ENCODE measurements around the gene NANOS1. TPM values are rescaled to one million over a fixed set of nuclear protein-coding genes. Genes with fewer than 3 reads are reported as not detected.

The NANOS1 gene
- total and polyA plus RNA-seq, 2 donors (not counting 1 experiment from before 2014, with no cell fraction given), result 1.1 to 1.2 TPM

- TF ChIP-seq CTCF (conservative IDR thresholded peaks at IDR 0.05 in 1 of 2, IDR thresholded peaks at IDR 0.05 in 1 of 2; ENCODE audit: low read depth in 1 of 2, low read length in 2 of 2) (no peak), EZH2 (IDR thresholded peaks at IDR 0.05; ENCODE audit: low read length, missing control alignments) (no peak)
- no peak overlapping the region for H3K4me2 ChIP-seq (ENCODE audit: extremely low read depth, insufficient read depth, low read length)
- DNase-seq (ENCODE audit: low read depth in 2 of 2), result no peak
Observed at GRCh38 chr10:118995739-118996138, 33.8 kb upstream of the NANOS1 start.

GRCh38 chr10:118997379-118997778, 32.1 kb upstream of the NANOS1 start:
- Histone ChIP-seq H3K27ac (ENCODE audit: insufficient read depth, low read length) (no peak overlapping the region), H3K4me1 (ENCODE audit: control insufficient read depth, extremely low read depth, insufficient read depth, low read length) (no peaks in the 10 kb centered on the region), H2AFZ (ENCODE audit: low read length) (no peak overlapping the region), H3K36me3 (ENCODE audit: control insufficient read depth, insufficient read depth, low read length) (no peaks in the 10 kb centered on the region), H3K9me3 (ENCODE audit: control insufficient read depth, insufficient read depth, low read depth, low read length) (no peaks in the 10 kb centered on the region), H3K4me3 (replicated peaks in 1 of 4; ENCODE audit: control extremely low read depth in 1 of 4, insufficient read depth in 1 of 4, low read depth in 3 of 4, low read length in 4 of 4) (no peak overlapping the region), H3K4me2 (ENCODE audit: extremely low read depth, insufficient read depth, low read length) (no peak overlapping the region), H3K9ac (ENCODE audit: insufficient read depth, low read length) (no peak overlapping the region), H3K79me2 (ENCODE audit: control insufficient read depth, insufficient read depth, low read length) (no peaks in the 10 kb centered on the region), H3K27me3 (ENCODE audit: control insufficient read depth, insufficient read depth, low read length) (peaks cover 12% of the 10 kb centered on the region), H4K20me1 (ENCODE audit: control insufficient read depth, extremely low read depth, insufficient read depth, low read length) (no peaks in the 10 kb centered on the region)
- DNase-seq (ENCODE audit: low read depth in 2 of 2), result no peak
- TF ChIP-seq CTCF (conservative IDR thresholded peaks at IDR 0.05 in 1 of 2, IDR thresholded peaks at IDR 0.05 in 1 of 2; ENCODE audit: low read depth in 1 of 2, low read length in 2 of 2), result no peak
- no peak for TF ChIP-seq EZH2 (IDR thresholded peaks at IDR 0.05; ENCODE audit: low read length, missing control alignments)

More at GRCh38 chr10:118995739-118996138, 33.8 kb upstream of the NANOS1 start:
- no peak overlapping the region for H3K27ac ChIP-seq (ENCODE audit: insufficient read depth, low read length)
- H3K4me1 ChIP-seq (ENCODE audit: control insufficient read depth, extremely low read depth, insufficient read depth, low read length), result no peaks in the 10 kb centered on the region
- no peak overlapping the region for H2AFZ ChIP-seq (ENCODE audit: low read length)
- H3K9me3 ChIP-seq (ENCODE audit: control insufficient read depth, insufficient read depth, low read depth, low read length), result no peaks in the 10 kb centered on the region
- no peak overlapping the region for H3K9ac ChIP-seq (ENCODE audit: insufficient read depth, low read length)
- H3K79me2 ChIP-seq (ENCODE audit: control insufficient read depth, insufficient read depth, low read length), result no peaks in the 10 kb centered on the region
- H3K4me3 ChIP-seq (replicated peaks in 1 of 4; ENCODE audit: control extremely low read depth in 1 of 4, insufficient read depth in 1 of 4, low read depth in 3 of 4, low read length in 4 of 4), result no peak overlapping the region
- no peaks in the 10 kb centered on the region for H3K36me3 ChIP-seq (ENCODE audit: control insufficient read depth, insufficient read depth, low read length)
- no peaks in the 10 kb centered on the region for H4K20me1 ChIP-seq (ENCODE audit: control insufficient read depth, extremely low read depth, insufficient read depth, low read length)
- peaks cover 13% of the 10 kb centered on the region for H3K27me3 ChIP-seq (ENCODE audit: control insufficient read depth, insufficient read depth, low read length)

- no peak overlapping the region for H3K4me2 ChIP-seq (ENCODE audit: extremely low read depth, insufficient read depth, low read length)
- TF ChIP-seq EZH2 (IDR thresholded peaks at IDR 0.05; ENCODE audit: low read length, missing control alignments) (no peak), CTCF (conservative IDR thresholded peaks at IDR 0.05 in 1 of 2, IDR thresholded peaks at IDR 0.05 in 1 of 2; ENCODE audit: low read depth in 1 of 2, low read length in 2 of 2) (no peak)
- H3K9ac ChIP-seq (ENCODE audit: insufficient read depth, low read length), result no peak overlapping the region
- H3K79me2 ChIP-seq (ENCODE audit: control insufficient read depth, insufficient read depth, low read length), result no peaks in the 10 kb centered on the region
- no peaks in the 10 kb centered on the region for H3K4me1 ChIP-seq (ENCODE audit: control insufficient read depth, extremely low read depth, insufficient read depth, low read length)
- no peak overlapping the region for H3K4me3 ChIP-seq (replicated peaks in 1 of 4; ENCODE audit: control extremely low read depth in 1 of 4, insufficient read depth in 1 of 4, low read depth in 3 of 4, low read length in 4 of 4)
- no peak overlapping the region for H3K27ac ChIP-seq (ENCODE audit: insufficient read depth, low read length)
- no peak for DNase-seq (ENCODE audit: low read depth in 2 of 2)
- no peak overlapping the region for H2AFZ ChIP-seq (ENCODE audit: low read length)
- peaks cover 12% of the 10 kb centered on the region for H3K27me3 ChIP-seq (ENCODE audit: control insufficient read depth, insufficient read depth, low read length)
- H4K20me1 ChIP-seq (ENCODE audit: control insufficient read depth, extremely low read depth, insufficient read depth, low read length), result no peaks in the 10 kb centered on the region
- no peaks in the 10 kb centered on the region for H3K9me3 ChIP-seq (ENCODE audit: control insufficient read depth, insufficient read depth, low read depth, low read length)
- H3K36me3 ChIP-seq (ENCODE audit: control insufficient read depth, insufficient read depth, low read length), result no peaks in the 10 kb centered on the region
Observed at GRCh38 chr10:118998183-118998582, 31.3 kb upstream of the NANOS1 start.
